Effector memory CD8-positive, alpha-beta T cell (primary cell): ENCODE data around the gene NPHP4.

Experiments used
- ATAC-seq: fragments of 150-1000 bp; cut with Tn5 transposase; replicated peaks from 2 replicates; pipeline ENCODE4 v1.10.0; 2021; ENCODE audit warnings: mild to moderate bottlenecking, moderate library complexity
- DNase-seq, 3 experiments: peaks; one replicate each; pipeline ENCODE4 v3.0.0; 2021
- H3K27ac Mint-ChIP-seq, 2 donors: one replicate each; pipeline ENCODE4 v1.8.0; 2022; ENCODE audit warnings: mild to moderate bottlenecking in 2 of 2, mixed read lengths in 2 of 2, moderate library complexity in 2 of 2
- H3K27me3 Mint-ChIP-seq, 2 donors: one replicate each; pipeline ENCODE4 v1.8.0; 2022; ENCODE audit warnings: mixed read lengths in 2 of 2
- H3K36me3 Mint-ChIP-seq: one replicate; pipeline ENCODE4 v1.8.0; 2022; ENCODE audit warnings: mild to moderate bottlenecking, moderate library complexity, mixed read lengths; ENCODE audit not compliant: insufficient read depth
- H3K4me1 Mint-ChIP-seq, 2 donors: one replicate each; pipeline ENCODE4 v1.8.0; 2022; ENCODE audit warnings: low read depth in 2 of 2, mixed read lengths in 2 of 2
- H3K4me3 Mint-ChIP-seq, 2 donors: one replicate each; pipeline ENCODE4 v1.8.0; 2022; ENCODE audit warnings: mild to moderate bottlenecking in 2 of 2, mixed read lengths in 2 of 2, moderate library complexity in 2 of 2
- H3K9me3 Mint-ChIP-seq, 2 donors: one replicate each; pipeline ENCODE4 v1.8.0; 2022; ENCODE audit warnings: mixed read lengths in 2 of 2

Gene NPHP4

GRCh38 chr1:6016191-6016865 is 24.1 kb upstream of the NPHP4 start:
- Mint-ChIP-seq H3K36me3 (peaks cover 63% of the 10 kb centered on the region), H3K4me1 (peaks cover 19 to 21% of the 10 kb centered on the region in 2 donors), H3K9me3 (peaks cover under 1 to 3% of the 10 kb centered on the region in 2 donors), H3K27me3 (no peaks in the 10 kb centered on the region), H3K4me3 (no peak overlapping the region), H3K27ac (no peak overlapping the region)
- ATAC-seq: no peak
- DNase-seq: no peak

- Mint-ChIP-seq H3K4me3 (no peak overlapping the region), H3K27ac (peak overlapping the region; percentile 89), H3K27me3 (no peaks in the 10 kb centered on the region), H3K4me1 (peaks cover 25 to 28% of the 10 kb centered on the region in 2 donors), H3K9me3 (peaks cover 0 to 3% of the 10 kb centered on the region in 2 donors), H3K36me3 (peaks cover 55% of the 10 kb centered on the region)
- ATAC-seq (no peak), DNase-seq (no peak)
Measured at GRCh38 chr1:6014130-6014999, 22.1 kb upstream of the NPHP4 start.

GRCh38 chr1:6013491-6013890 is 21.3 kb upstream of the NPHP4 start:
- peaks cover 0 to 3% of the 10 kb centered on the region in 2 donors for H3K9me3 Mint-ChIP-seq
- peak overlapping the region; percentile 89 for H3K27ac Mint-ChIP-seq
- no peak overlapping the region for H3K4me3 Mint-ChIP-seq
- H3K36me3 Mint-ChIP-seq: peaks cover 54% of the 10 kb centered on the region
- peaks cover 25 to 32% of the 10 kb centered on the region in 2 donors for H3K4me1 Mint-ChIP-seq
- DNase-seq (no peak), ATAC-seq (no peak)
- no peaks in the 10 kb centered on the region for H3K27me3 Mint-ChIP-seq

GRCh38 chr1:6012529-6013318 is 20.5 kb upstream of the NPHP4 start:
- ATAC-seq (peak; percentile 58), DNase-seq (no peak)
- H3K27ac Mint-ChIP-seq: peak overlapping the region; percentile 89
- peaks cover 51% of the 10 kb centered on the region for H3K36me3 Mint-ChIP-seq
- H3K4me1 Mint-ChIP-seq: peaks cover 25 to 32% of the 10 kb centered on the region in 2 donors
- peaks cover 0 to 3% of the 10 kb centered on the region in 2 donors for H3K9me3 Mint-ChIP-seq
- H3K4me3 Mint-ChIP-seq: peak overlapping the region in 1 of 2 donors; percentile 27
- H3K27me3 Mint-ChIP-seq: no peaks in the 10 kb centered on the region

GRCh38 chr1:6011946-6012258 is 19.7 kb upstream of the NPHP4 start:
- DNase-seq (no peak), ATAC-seq (peak; percentile 23)
- H3K4me3 Mint-ChIP-seq: peak overlapping the region in 1 of 2 donors; percentile 27
- H3K27me3 Mint-ChIP-seq: no peaks in the 10 kb centered on the region
- H3K4me1 Mint-ChIP-seq: peaks cover 27 to 31% of the 10 kb centered on the region in 2 donors
- H3K36me3 Mint-ChIP-seq: peaks cover 49% of the 10 kb centered on the region
- peak overlapping the region; percentile 89 to 91 for H3K27ac Mint-ChIP-seq
- peaks cover 0 to 3% of the 10 kb centered on the region in 2 donors for H3K9me3 Mint-ChIP-seq

- H3K4me1 Mint-ChIP-seq: peaks cover 32% of the 10 kb centered on the region in 2 donors
- DNase-seq (no peak), ATAC-seq (no peak)
- H3K27ac Mint-ChIP-seq: peak overlapping the region; percentile 89 to 91
- peaks cover 44% of the 10 kb centered on the region for H3K36me3 Mint-ChIP-seq
- no peaks in the 10 kb centered on the region for H3K27me3 Mint-ChIP-seq
- peak overlapping the region; percentile 52 to 54 for H3K4me3 Mint-ChIP-seq
- H3K9me3 Mint-ChIP-seq: peaks cover 0 to 3% of the 10 kb centered on the region in 2 donors
Measured at GRCh38 chr1:6011161-6011945, 19.1 kb upstream of the NPHP4 start.

- peak overlapping the region; percentile 89 to 91 for H3K27ac Mint-ChIP-seq
- peaks cover 0 to 3% of the 10 kb centered on the region in 2 donors for H3K9me3 Mint-ChIP-seq
- peaks cover 32% of the 10 kb centered on the region in 2 donors for H3K4me1 Mint-ChIP-seq
- peak overlapping the region; percentile 52 to 54 for H3K4me3 Mint-ChIP-seq
- peaks cover 40% of the 10 kb centered on the region for H3K36me3 Mint-ChIP-seq
- no peaks in the 10 kb centered on the region for H3K27me3 Mint-ChIP-seq
- ATAC-seq: no peak
- DNase-seq: no peak
Measured at GRCh38 chr1:6010554-6010953, 18.3 kb upstream of the NPHP4 start.

GRCh38 chr1:6009120-6010040 is 17.2 kb upstream of the NPHP4 start:
- peak overlapping the region; percentile 75 to 89 for H3K27ac Mint-ChIP-seq

GRCh38 chr1:6008696-6009095 is 16.5 kb upstream of the NPHP4 start:
- no peak for DNase-seq
- no peak for ATAC-seq
- Mint-ChIP-seq H3K27ac (no peak overlapping the region), H3K27me3 (no peaks in the 10 kb centered on the region), H3K9me3 (peaks cover 0 to 3% of the 10 kb centered on the region in 2 donors), H3K4me3 (no peak overlapping the region), H3K4me1 (peaks cover 26 to 41% of the 10 kb centered on the region in 2 donors), H3K36me3 (peaks cover 34% of the 10 kb centered on the region)

More at GRCh38 chr1:6009120-6010040, 17.2 kb upstream of the NPHP4 start:
- no peak overlapping the region for H3K4me3 Mint-ChIP-seq
- H3K36me3 Mint-ChIP-seq: peaks cover 38% of the 10 kb centered on the region
- no peaks in the 10 kb centered on the region for H3K27me3 Mint-ChIP-seq
- no peak for ATAC-seq
- H3K9me3 Mint-ChIP-seq: peaks cover 0 to 3% of the 10 kb centered on the region in 2 donors
- no peak for DNase-seq
- H3K4me1 Mint-ChIP-seq: peaks cover 31 to 39% of the 10 kb centered on the region in 2 donors

GRCh38 chr1:6008084-6008415 is 15.8 kb upstream of the NPHP4 start:
- no peak for ATAC-seq
- no peak for DNase-seq
- H3K4me1 Mint-ChIP-seq: peaks cover 25 to 41% of the 10 kb centered on the region in 2 donors
- peaks cover 32% of the 10 kb centered on the region for H3K36me3 Mint-ChIP-seq
- H3K4me3 Mint-ChIP-seq: no peak overlapping the region
- peaks cover 0 to 3% of the 10 kb centered on the region in 2 donors for H3K9me3 Mint-ChIP-seq
- no peaks in the 10 kb centered on the region for H3K27me3 Mint-ChIP-seq
- H3K27ac Mint-ChIP-seq: no peak overlapping the region

- peaks cover 0 to under 1% of the 10 kb centered on the region in 2 donors for H3K9me3 Mint-ChIP-seq
- peaks cover 19 to 35% of the 10 kb centered on the region in 2 donors for H3K4me1 Mint-ChIP-seq
- DNase-seq (no peak), ATAC-seq (no peak)
- H3K27ac Mint-ChIP-seq: peak overlapping the region in 1 of 2 donors; percentile 90
- H3K4me3 Mint-ChIP-seq: peak overlapping the region in 1 of 2 donors; percentile 59
- no peaks in the 10 kb centered on the region for H3K27me3 Mint-ChIP-seq
- H3K36me3 Mint-ChIP-seq: peaks cover 26% of the 10 kb centered on the region
Measured at GRCh38 chr1:6007318-6008083, 15.3 kb upstream of the NPHP4 start.
